Hepatocyte (in vitro differentiated cells): ENCODE measurements around the gene TMEM108. TPM values are rescaled to one million over a fixed set of nuclear protein-coding genes. Genes with fewer than 3 reads are reported as not detected.

Source experiments
- DNase-seq: peaks from one replicate; pipeline ENCODE4 v3.0.0-alpha.2; 2016; ENCODE audit warnings: low spot score
- H2AFZ ChIP-seq: fragments of 200-600 bp; sonication (generic); 2 replicates; pipeline ENCODE4 v1.6.0; 2016; ENCODE audit warnings: antibody characterized with exemption, mild to moderate bottlenecking
- H3K27ac ChIP-seq: fragments of 200-600 bp; sonication (generic); 2 replicates; pipeline ENCODE4 v1.5.1; 2016; ENCODE audit warnings: mild to moderate bottlenecking
- H3K27me3 ChIP-seq: fragments of 200-600 bp; sonication (generic); 2 replicates; pipeline ENCODE4 v1.6.1; 2016
- H3K36me3 ChIP-seq: fragments of 200-600 bp; sonication (generic); replicated peaks from 2 replicates; pipeline ENCODE4 v1.5.1; 2016; ENCODE audit warnings: low read depth; ENCODE audit not compliant: insufficient read depth
- H3K4me1 ChIP-seq: fragments of 200-600 bp; sonication (generic); 2 replicates; pipeline ENCODE4 v1.5.1; 2016; ENCODE audit warnings: mild to moderate bottlenecking, moderate library complexity; ENCODE audit not compliant: insufficient read depth
- H3K4me2 ChIP-seq: fragments of 200-600 bp; sonication (generic); 2 replicates; pipeline ENCODE4 v1.6.0; 2016
- H3K4me3 ChIP-seq: fragments of 200-600 bp; sonication (generic); 2 replicates; pipeline ENCODE4 v1.5.1; 2016; ENCODE audit warnings: mild to moderate bottlenecking
- H3K79me2 ChIP-seq: fragments of 200-600 bp; sonication (generic); 2 replicates; pipeline ENCODE4 v1.6.0; 2017; ENCODE audit warnings: mild to moderate bottlenecking
- H3K9me2 ChIP-seq: fragments of 200-600 bp; sonication (generic); replicated peaks from 2 replicates; pipeline ENCODE4 v1.6.0; 2017; ENCODE audit warnings: mild to moderate bottlenecking; ENCODE audit not compliant: insufficient read depth
- H3K9me3 ChIP-seq: fragments of 200-600 bp; sonication (generic); 2 replicates; pipeline ENCODE4 v1.5.1; 2016; ENCODE audit warnings: low read depth, mild to moderate bottlenecking
- H4K20me1 ChIP-seq: fragments of 200-600 bp; sonication (generic); 2 replicates; pipeline ENCODE4 v1.6.0; 2016; ENCODE audit warnings: mild to moderate bottlenecking; ENCODE audit not compliant: insufficient read depth, poor library complexity, severe bottlenecking
- EZH2 ChIP-seq: fragments of 200-600 bp; sonication (generic); IDR thresholded peaks from 2 replicates; pipeline ENCODE4 v1.6.1; 2016; ENCODE audit warnings: antibody characterized with exemption, mild to moderate bottlenecking, borderline replicate concordance
- EZH2phosphoT487 ChIP-seq: fragments of 200-600 bp; sonication (generic); IDR thresholded peaks from one replicate; pipeline ENCODE4 v1.6.1; 2018; ENCODE audit warnings: antibody characterized with exemption, mild to moderate bottlenecking, low read depth, moderate library complexity; ENCODE audit not compliant: unreplicated experiment, severe bottlenecking
- WGBS: methylation state at CpG from one replicate; pipeline ENCODE4 v1.1.6; 2016; ENCODE audit warnings: low lambda C conversion rate; ENCODE audit errors: missing lambda C conversion rate; 5-methylcytosine and 5-hydroxymethylcytosine counted together
- polyA plus RNA-seq: library from polyadenylated mRNA; unstranded; fragments of >200 nt; fragmentation: Nextera tagmentation; extraction: Ambion mirVana; gene quantifications from 2 replicates; pipeline ENCODE4 v1.2.1, GENCODE V29; 2016
- total RNA-seq: library from RNA; depleted of rRNA; stranded (reverse); fragments of >200 nt; gene quantifications from 2 replicates; pipeline ENCODE4 v1.2.3, GENCODE V29; 2014
- TF ChIP-seq, protein P1 (sequence below): fragments of 200-600 bp; sonication (generic); IDR thresholded peaks from 2 replicates; pipeline ENCODE4 v1.5.1; 2016; ENCODE audit warnings: antibody characterized with exemption, mild to moderate bottlenecking; ENCODE audit not compliant: poor library complexity

The TMEM108 gene
- total and polyA plus RNA-seq, 2 experiments from 2014 or later, result 0.53 to 6.5 TPM

DNA sequence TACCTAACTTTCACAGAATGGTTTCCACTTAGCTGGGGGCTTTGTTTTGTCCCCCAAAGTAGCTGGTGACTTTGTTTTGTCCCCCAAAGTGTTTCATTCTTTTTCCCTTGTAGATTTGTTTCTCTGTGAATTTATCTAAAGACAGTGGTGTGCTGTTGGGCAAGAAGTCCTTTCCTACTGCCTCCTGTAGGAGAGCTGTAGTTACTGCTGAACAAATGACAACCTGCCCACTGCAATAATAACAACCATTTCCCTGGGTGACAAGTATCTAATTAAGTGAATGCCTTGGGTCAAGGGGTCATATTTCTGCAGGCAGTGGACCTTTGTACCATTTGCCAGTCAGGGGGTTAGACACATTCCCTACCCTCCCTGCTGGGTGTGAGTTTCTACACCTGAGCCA lies 236.3 kb downstream of the TMEM108 start:
- Histone ChIP-seq H3K4me2 (no peak overlapping the region), H3K36me3 (no peaks in the 10 kb centered on the region), H3K9me2 (no peaks in the 10 kb centered on the region), H3K9me3 (no peaks in the 10 kb centered on the region), H3K4me3 (no peak overlapping the region), H3K27me3 (no peaks in the 10 kb centered on the region), H3K27ac (no peak overlapping the region), H4K20me1 (no peaks in the 10 kb centered on the region), H2AFZ (no peak overlapping the region), H3K4me1 (no peaks in the 10 kb centered on the region), H3K79me2 (no peaks in the 10 kb centered on the region)
- TF ChIP-seq, protein P1, sequence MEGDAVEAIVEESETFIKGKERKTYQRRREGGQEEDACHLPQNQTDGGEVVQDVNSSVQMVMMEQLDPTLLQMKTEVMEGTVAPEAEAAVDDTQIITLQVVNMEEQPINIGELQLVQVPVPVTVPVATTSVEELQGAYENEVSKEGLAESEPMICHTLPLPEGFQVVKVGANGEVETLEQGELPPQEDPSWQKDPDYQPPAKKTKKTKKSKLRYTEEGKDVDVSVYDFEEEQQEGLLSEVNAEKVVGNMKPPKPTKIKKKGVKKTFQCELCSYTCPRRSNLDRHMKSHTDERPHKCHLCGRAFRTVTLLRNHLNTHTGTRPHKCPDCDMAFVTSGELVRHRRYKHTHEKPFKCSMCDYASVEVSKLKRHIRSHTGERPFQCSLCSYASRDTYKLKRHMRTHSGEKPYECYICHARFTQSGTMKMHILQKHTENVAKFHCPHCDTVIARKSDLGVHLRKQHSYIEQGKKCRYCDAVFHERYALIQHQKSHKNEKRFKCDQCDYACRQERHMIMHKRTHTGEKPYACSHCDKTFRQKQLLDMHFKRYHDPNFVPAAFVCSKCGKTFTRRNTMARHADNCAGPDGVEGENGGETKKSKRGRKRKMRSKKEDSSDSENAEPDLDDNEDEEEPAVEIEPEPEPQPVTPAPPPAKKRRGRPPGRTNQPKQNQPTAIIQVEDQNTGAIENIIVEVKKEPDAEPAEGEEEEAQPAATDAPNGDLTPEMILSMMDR, result no peak
- no peak for DNase-seq

DNA sequence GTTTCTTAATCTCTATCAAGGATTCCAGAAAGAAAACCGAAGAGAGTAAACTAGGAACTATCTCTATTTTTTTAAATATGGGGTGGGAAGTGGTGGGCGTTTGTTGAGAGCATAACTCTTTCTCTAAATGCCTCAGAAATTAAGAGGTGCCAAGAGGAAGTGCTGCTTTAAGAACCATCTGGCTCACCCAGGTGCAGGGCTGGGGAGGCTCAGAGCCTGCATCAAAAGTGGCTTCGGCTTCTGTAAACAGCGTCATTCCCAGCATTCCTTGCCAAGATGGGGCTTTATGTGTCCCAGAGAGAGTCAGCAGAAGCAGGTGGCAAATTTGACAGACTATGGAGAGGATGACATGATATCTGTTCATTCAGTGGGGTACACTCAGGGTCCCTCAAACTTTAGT lies 238.4 kb downstream of the TMEM108 start:
- Histone ChIP-seq H3K79me2 (no peaks in the 10 kb centered on the region), H4K20me1 (no peaks in the 10 kb centered on the region), H2AFZ (no peak overlapping the region), H3K9me2 (no peaks in the 10 kb centered on the region), H3K4me1 (no peaks in the 10 kb centered on the region), H3K4me3 (no peak overlapping the region), H3K36me3 (no peaks in the 10 kb centered on the region), H3K27me3 (no peaks in the 10 kb centered on the region), H3K27ac (no peak overlapping the region), H3K4me2 (no peak overlapping the region), H3K9me3 (no peaks in the 10 kb centered on the region)
- 82% methylated on average over 4 of the region's 4 CpGs for WGBS
- DNase-seq, result no peak
- TF ChIP-seq, protein P1, result no peak
- no peak for TF ChIP-seq EZH2phosphoT487
- TF ChIP-seq EZH2, result no peak

DNA sequence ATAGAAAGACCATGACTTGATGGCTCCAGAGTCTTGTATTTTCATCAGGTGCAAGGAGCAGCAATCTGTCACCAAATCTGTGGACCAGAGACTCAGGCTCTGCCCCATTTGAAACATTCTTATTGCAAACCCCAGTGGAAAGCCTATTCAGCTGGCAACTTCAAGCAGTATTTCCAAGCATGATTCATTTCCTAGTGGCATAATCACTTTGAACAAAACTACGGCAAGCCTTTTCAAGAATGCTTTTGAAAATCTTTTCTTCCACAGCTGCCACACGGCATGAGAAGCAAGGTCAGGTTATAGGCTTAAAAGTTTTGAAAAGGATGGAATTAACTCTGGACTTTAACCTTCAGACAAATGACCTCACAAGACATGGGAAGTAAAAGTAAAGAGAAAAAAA lies 239.6 kb downstream of the TMEM108 start:
- no peaks in the 10 kb centered on the region for H3K79me2 ChIP-seq
- H4K20me1 ChIP-seq, result no peaks in the 10 kb centered on the region
- no peak overlapping the region for H3K4me2 ChIP-seq
- WGBS, result 61% methylated on average over 2 of the region's 2 CpGs
- H3K9me2 ChIP-seq, result no peaks in the 10 kb centered on the region
- no peaks in the 10 kb centered on the region for H3K27me3 ChIP-seq
- no peaks in the 10 kb centered on the region for H3K36me3 ChIP-seq
- H3K27ac ChIP-seq, result no peak overlapping the region
- H3K4me3 ChIP-seq, result no peak overlapping the region
- H3K9me3 ChIP-seq, result no peaks in the 10 kb centered on the region
- H2AFZ ChIP-seq, result no peak overlapping the region
- H3K4me1 ChIP-seq, result no peaks in the 10 kb centered on the region
- no peak for DNase-seq
- no peak for TF ChIP-seq EZH2phosphoT487
- TF ChIP-seq, protein P1, result no peak
- TF ChIP-seq EZH2, result no peak

DNA sequence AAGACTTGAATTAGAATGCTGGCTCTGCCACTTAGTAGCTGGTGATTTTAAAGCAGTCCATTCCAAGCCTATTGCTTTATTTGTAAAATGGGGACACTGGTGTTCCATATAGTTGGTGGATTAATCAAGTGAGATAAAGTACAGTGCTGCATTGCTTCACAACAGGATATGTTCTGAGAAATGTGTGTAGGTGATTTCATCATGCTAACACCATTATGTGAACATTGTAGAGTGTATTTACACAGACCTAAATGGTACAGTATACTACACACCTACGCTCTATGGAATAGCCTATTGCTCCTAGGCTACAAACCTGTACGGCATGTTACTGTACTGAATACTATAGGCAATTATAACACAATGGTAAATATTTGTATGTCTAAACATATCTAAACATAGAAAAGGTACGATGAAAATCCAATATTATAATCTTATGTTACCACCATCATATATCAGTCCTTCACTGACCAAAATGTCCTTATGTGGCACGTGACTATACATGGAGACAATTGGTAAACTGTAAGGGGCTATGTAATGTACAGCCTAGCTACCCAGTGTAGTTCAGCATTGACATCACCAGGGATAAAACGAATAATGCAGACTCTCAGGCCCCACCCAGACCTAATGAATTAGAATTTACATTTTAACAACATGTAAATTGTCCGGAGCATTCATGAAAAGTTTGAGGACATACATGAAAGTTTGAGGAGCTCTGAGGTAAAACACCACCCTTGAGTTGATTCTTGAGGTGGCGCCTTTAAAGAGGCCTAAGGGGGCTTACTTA lies 240.3 kb downstream of the TMEM108 start:
- 94% methylated on average over 7 of the region's 7 CpGs for WGBS
- DNase-seq, result no peak
- Histone ChIP-seq H3K4me2 (no peak overlapping the region), H3K9me3 (no peaks in the 10 kb centered on the region), H3K4me1 (no peaks in the 10 kb centered on the region), H3K27me3 (no peaks in the 10 kb centered on the region), H2AFZ (no peak overlapping the region), H3K4me3 (no peak overlapping the region), H3K79me2 (no peaks in the 10 kb centered on the region), H4K20me1 (no peaks in the 10 kb centered on the region), H3K27ac (no peak overlapping the region), H3K36me3 (no peaks in the 10 kb centered on the region), H3K9me2 (no peaks in the 10 kb centered on the region)
- no peak for TF ChIP-seq EZH2
- no peak for TF ChIP-seq EZH2phosphoT487
- TF ChIP-seq, protein P1, result no peak
